Umbilical cord (tissue), 1 donor: ENCODE results near the gene CRABP1. TPM values are rescaled to one million over a fixed set of nuclear protein-coding genes. Genes with fewer than 3 reads are reported as not detected.

Experiments
- total RNA-seq: library from RNA; depleted of rRNA; stranded (reverse); fragments of >200 nt; gene quantifications from one replicate; pipeline ENCODE4 v1.2.3, GENCODE V29; 2014; ENCODE audit warnings: low replicate concordance; ENCODE audit not compliant: insufficient read depth

The CRABP1 gene
- total RNA-seq, 1 donor from 2014 or later: 7.7 TPM

Other genes starting within 250 kb of the CRABP1 start
- gene SH2D7, start 247.8 kb upstream of the CRABP1 start, total RNA-seq: 0.24 TPM
- gene CIB2, start 208.9 kb upstream of the CRABP1 start, total RNA-seq: 8.4 TPM
- gene IDH3A, start 191.0 kb upstream of the CRABP1 start, total RNA-seq: 101 TPM
- gene ACSBG1, start 105.8 kb upstream of the CRABP1 start, total RNA-seq: 1.2 TPM
- 30.1 TPM for gene DNAJA4, start 75.8 kb upstream of the CRABP1 start, total RNA-seq
- 66.9 TPM for gene SKIC8, start 40.7 kb upstream of the CRABP1 start, total RNA-seq
- gene IREB2, start 97.9 kb downstream of the CRABP1 start, total RNA-seq: 58.3 TPM
- 2.2 TPM for gene HYKK, start 167.2 kb downstream of the CRABP1 start, total RNA-seq
- 110 TPM for gene PSMA4, start 200.1 kb downstream of the CRABP1 start, total RNA-seq
- gene CHRNA5, start 225.2 kb downstream of the CRABP1 start, total RNA-seq: 1.9 TPM